ENCODE measurements around the gene DEGS1.

Gene DEGS1

GRCh38 chr1:224182866-224183590 is at the start of gene DEGS1:
DEGS1 (plus strand) TSS chr1:224183240; CDS start chr1:224183337, 97 bp downstream.
- DNase-seq (ENCODE audit: low read depth), result peak; percentile 55

GRCh38 chr1:224133741-224134299 is 49.2 kb upstream of the DEGS1 start:
- DNase-seq (ENCODE audit: low read depth), result no peak

DNA sequence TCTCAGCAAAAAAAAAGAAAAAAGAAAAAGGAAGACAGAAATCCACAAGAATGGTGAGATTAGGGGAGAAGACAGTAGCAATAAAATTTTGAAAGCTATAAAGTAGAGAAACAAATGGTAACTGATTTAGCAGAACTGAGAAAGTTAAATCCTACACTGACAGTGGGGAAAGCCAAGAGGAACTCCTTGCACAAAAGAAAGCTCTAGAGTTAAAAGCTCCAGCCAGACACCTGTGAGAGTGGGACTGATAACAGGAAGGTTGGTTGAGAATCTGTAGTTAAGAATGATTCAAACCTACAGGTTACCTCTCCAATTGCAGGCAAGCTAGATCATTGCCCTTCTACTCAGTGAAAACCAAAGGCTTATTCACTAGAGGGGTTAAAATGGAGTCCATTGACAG is 45.5 kb upstream of the DEGS1 start:
- DNase-seq (ENCODE audit: low read depth), result no peak

GRCh38 chr1:224138198-224138597 is 44.8 kb upstream of the DEGS1 start:
- DNase-seq (ENCODE audit: low read depth), result no peak

- no peak for DNase-seq (ENCODE audit: low read depth)
Measured at GRCh38 chr1:224141693-224142092, 41.3 kb upstream of the DEGS1 start.

- no peak for DNase-seq (ENCODE audit: low read depth)
Measured at GRCh38 chr1:224149709-224150108, 33.3 kb upstream of the DEGS1 start.

- no peak for DNase-seq (ENCODE audit: low read depth)
Measured at GRCh38 chr1:224151117-224151516, 31.9 kb upstream of the DEGS1 start.

DNA sequence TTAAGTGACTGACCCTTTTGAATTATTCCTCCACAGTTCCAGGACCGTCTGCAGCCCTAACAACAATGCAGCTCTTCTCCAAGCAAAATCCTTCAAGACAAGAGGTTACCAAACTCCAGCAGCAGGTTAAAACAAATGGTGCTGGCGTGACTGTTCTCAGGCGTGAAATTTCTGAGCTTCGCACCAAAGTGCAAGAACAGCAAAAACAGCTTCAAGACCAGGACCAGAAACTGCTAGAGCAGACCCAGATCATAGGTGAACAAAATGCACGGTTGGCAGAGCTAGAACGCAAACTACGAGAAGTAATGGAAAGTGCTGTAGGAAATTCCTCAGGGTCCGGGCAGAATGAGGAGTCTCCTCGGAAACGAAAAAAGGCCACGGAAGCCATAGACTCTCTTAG is 25.7 kb upstream of the DEGS1 start:
- no peak for DNase-seq (ENCODE audit: low read depth)

- DNase-seq (ENCODE audit: low read depth), result no peak
Measured at GRCh38 chr1:224159541-224159940, 23.5 kb upstream of the DEGS1 start.

DNA sequence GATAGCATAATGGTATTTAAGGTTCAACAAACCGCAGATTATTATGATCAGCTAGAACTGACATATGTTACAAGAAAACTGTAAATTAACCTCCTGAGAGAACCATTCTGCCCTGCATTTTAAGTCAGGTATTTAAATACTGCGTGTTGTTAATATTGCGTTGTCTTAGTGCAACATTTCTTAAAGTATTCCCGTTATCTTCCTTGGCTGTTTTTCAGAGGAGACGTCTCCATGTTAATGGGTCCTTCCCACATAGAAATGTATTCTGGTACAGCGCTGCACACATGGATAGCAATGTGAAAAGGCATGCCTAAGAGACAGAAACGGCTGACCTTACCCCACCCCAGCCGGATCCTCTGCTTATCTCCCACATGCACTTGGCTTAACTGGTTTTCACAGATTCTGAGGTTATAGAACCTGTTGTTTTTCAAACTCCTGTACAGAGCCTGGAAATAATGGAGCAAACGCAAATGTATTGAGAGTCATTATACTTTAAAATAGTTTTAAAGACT is 22.8 kb upstream of the DEGS1 start:
- DNase-seq (ENCODE audit: low read depth), result no peak

DNA sequence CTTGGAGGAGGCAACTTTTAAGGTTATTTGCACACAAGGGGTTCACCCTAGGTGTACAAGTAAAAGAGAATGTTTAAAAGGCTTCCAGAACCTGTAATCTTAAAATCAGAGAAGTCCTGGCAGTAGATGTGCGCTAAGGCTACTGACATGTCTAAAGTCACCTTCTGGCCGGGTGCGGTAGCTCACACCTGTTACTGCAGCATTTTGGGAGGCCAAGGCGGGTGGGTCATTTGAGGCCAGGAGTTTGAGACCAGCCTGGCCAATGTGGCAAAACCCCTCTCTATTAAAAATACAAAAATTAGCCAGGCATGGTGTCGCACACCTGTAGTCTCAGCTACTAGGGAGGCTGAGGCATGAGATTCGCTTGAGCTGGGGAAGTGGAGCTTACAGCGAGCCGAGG is 20.3 kb upstream of the DEGS1 start:
- DNase-seq (ENCODE audit: low read depth), result no peak

DNA sequence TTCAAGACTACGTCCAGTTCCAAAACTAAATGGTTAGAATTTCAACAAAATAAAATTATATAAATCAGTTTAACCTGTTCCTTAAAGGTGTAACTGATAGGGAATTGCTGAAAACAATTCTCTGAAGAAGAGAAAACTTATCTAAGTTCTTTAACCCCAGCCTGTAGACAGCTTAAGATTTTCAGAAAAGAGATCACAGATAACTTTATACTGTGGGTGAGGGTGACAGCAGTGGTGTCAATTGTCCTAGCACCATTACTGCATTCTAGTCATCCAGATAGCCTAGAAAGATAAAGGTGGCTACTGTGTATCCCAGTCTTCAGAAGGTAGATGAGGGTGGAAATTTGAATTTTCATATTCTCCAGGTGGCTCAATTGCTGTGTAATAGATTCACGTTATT is 19.7 kb upstream of the DEGS1 start:
- no peak for DNase-seq (ENCODE audit: low read depth)

DNA sequence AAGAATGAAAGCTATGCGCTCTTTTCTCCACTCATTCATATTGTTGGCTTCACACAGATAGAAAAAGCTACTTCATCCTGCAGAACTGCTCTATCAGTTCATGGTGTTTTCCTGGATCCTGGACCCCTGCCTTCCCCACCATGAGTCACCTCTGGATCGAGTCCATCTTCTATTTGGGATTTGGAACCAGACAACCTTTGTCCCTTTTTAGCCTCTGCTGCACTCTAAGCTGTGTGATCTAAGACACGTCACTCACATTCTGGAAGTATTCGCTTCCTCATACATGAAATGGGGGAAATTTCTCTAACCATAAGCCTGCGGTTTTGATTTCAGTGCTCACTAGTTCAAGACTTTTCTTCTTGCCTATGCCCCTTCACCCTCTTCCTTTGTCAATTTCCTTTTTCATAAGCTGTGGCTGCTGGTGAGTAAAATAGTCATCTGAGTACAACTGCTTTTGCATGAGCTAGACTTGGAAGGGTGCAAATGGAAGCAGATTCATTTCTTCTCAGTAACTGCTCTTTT is 14.1 kb upstream of the DEGS1 start:
- DNase-seq (ENCODE audit: low read depth), result no peak

GRCh38 chr1:224169718-224170270 is 13.2 kb upstream of the DEGS1 start:
- DNase-seq (ENCODE audit: low read depth), result no peak

- no peak for DNase-seq (ENCODE audit: low read depth)
Measured at GRCh38 chr1:224170343-224170742, 12.7 kb upstream of the DEGS1 start.

- no peak for DNase-seq (ENCODE audit: low read depth)
Measured at GRCh38 chr1:224170748-224171478, 12.1 kb upstream of the DEGS1 start.

GRCh38 chr1:224172229-224172628 is 10.8 kb upstream of the DEGS1 start:
- DNase-seq (ENCODE audit: low read depth), result no peak

DNA sequence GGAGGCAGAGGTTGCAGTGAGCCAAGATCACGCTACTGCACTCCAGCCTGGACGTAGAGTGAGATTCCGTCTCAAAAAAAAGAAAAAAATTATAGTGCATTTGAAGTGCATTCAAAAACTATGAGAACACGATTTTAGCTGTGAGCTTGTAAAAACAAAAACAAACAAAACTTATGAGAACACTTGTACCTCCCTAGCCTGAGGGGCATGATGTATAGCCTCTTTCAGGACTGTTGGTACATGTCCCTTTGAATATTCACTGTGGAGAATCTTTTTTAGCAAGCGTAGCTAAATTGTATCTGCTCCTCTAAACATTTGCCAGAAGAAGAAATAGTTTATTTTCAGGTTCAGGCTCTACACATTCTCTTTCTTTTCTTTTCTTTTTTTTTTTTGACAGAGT is 9.5 kb upstream of the DEGS1 start:
- no peak for DNase-seq (ENCODE audit: low read depth)

GRCh38 chr1:224175617-224176016 is 7.4 kb upstream of the DEGS1 start:
- DNase-seq (ENCODE audit: low read depth), result no peak

GRCh38 chr1:224177356-224177999 is 5.6 kb upstream of the DEGS1 start:
- DNase-seq (ENCODE audit: low read depth), result no peak

GRCh38 chr1:224178894-224179293 is 4.1 kb upstream of the DEGS1 start:
- DNase-seq (ENCODE audit: low read depth), result no peak
